Tibial artery (tissue), 4 donors: Measurements from ENCODE around the gene FBXL22.

Experiments
- DNase-seq, 2 donors: peaks; one replicate each; pipeline ENCODE4 v3.0.0-alpha.2; 2019
- H3K27ac ChIP-seq, 2 donors: fragments of 200-600 bp; sonication (generic) in 1 of 2; 1 replicate in 1 of 2; 2 replicates in 1 of 2; pipeline ENCODE4 v1.5.1; 2018 to 2019; ENCODE audit warnings: mild to moderate bottlenecking in 1 of 2
- H3K27me3 ChIP-seq, 2 donors: fragments of 200-600 bp; sonication (generic) in 1 of 2; one replicate each; pipeline versions ENCODE4 v1.5.1 to v1.6.0; 2016 to 2019
- H3K36me3 ChIP-seq, 3 donors: fragments of 200-600 bp; sonication (generic) in 2 of 3; one replicate each; pipeline ENCODE4 v1.5.1; 2016 to 2019; ENCODE audit warnings: mild to moderate bottlenecking in 2 of 3
- H3K4me1 ChIP-seq, 4 donors: fragments of 200-600 bp; sonication (generic) in 2 of 4; 1 replicate in 3 of 4; 2 replicates in 1 of 4; pipeline ENCODE4 v1.5.1; 2016 to 2019
- H3K4me3 ChIP-seq, 2 donors: fragments of 200-600 bp; sonication (generic) in 1 of 2; 1 replicate in 1 of 2; 2 replicates in 1 of 2; pipeline ENCODE4 v1.5.1; 2018 to 2019; ENCODE audit warnings: mild to moderate bottlenecking in 2 of 2
- H3K9me3 ChIP-seq, 3 donors: fragments of 200-600 bp; sonication (generic) in 1 of 3; one replicate each; pipeline ENCODE4 v1.5.1; 2016 to 2019
- CTCF ChIP-seq, 2 experiments: fragments of 200-600 bp in 1 of 2; fragments of 450-650 bp in 1 of 2; IDR thresholded peaks; one replicate each; pipeline ENCODE4 v1.5.1; 2017 to 2019; ENCODE audit warnings: antibody characterized with exemption in 2 of 2, mild to moderate bottlenecking in 1 of 2, moderate library complexity in 1 of 2
- intact Hi-C: fragments of 100-400 bp; cut with DNase I; formaldehyde crosslinking; loops from one replicate; pipeline ENCODE4 v1.15.0; 2023; ENCODE audit warnings: low total_unique reads

Gene FBXL22

DNA sequence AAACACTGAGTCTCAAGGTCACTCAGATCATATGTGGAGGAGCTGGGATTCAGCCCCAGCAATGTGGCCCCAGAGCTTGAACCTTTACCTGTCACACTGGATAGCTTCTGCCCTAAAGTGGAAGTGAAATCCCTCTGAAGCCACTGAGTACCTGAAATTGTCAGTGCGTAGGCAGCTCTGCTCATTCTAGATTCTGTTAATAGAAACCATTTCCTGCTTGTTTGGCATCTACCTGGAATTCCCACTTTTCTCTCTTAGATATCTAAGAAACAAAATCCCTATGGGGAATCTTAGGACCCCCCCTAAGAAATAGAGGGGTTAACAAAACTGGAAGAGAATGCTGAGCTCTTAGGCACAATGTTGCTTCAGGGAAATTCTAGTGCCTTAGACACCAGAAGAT lies 29.8 kb downstream of the FBXL22 start:
- H3K4me3 ChIP-seq: no peak overlapping the region
- intact Hi-C loops: no loop called here
- no peak for TF ChIP-seq CTCF (IDR thresholded peaks at IDR 0.05)
- peaks cover 0 to 4% (median 0%) of the 10 kb centered on the region in 4 donors for H3K4me1 ChIP-seq
- peaks cover 76 to 90% (median 87%) of the 10 kb centered on the region in 3 donors for H3K36me3 ChIP-seq
- H3K9me3 ChIP-seq: no peaks in the 10 kb centered on the region
- no peak overlapping the region for H3K27ac ChIP-seq
- no peaks in the 10 kb centered on the region for H3K27me3 ChIP-seq
- no peak for DNase-seq

GRCh38 chr15:63628123-63628822 lies 31.1 kb downstream of the FBXL22 start:
- DNase-seq: no peak
- peaks cover 71 to 98% (median 85%) of the 10 kb centered on the region in 3 donors for H3K36me3 ChIP-seq
- H3K9me3 ChIP-seq: no peaks in the 10 kb centered on the region
- H3K4me3 ChIP-seq: no peak overlapping the region
- TF ChIP-seq CTCF (IDR thresholded peaks at IDR 0.05): no peak
- intact Hi-C loops: no loop called here
- H3K27ac ChIP-seq: no peak overlapping the region
- H3K27me3 ChIP-seq: no peaks in the 10 kb centered on the region
- H3K4me1 ChIP-seq: peaks cover 0 to 11% (median 6%) of the 10 kb centered on the region in 4 donors

DNA sequence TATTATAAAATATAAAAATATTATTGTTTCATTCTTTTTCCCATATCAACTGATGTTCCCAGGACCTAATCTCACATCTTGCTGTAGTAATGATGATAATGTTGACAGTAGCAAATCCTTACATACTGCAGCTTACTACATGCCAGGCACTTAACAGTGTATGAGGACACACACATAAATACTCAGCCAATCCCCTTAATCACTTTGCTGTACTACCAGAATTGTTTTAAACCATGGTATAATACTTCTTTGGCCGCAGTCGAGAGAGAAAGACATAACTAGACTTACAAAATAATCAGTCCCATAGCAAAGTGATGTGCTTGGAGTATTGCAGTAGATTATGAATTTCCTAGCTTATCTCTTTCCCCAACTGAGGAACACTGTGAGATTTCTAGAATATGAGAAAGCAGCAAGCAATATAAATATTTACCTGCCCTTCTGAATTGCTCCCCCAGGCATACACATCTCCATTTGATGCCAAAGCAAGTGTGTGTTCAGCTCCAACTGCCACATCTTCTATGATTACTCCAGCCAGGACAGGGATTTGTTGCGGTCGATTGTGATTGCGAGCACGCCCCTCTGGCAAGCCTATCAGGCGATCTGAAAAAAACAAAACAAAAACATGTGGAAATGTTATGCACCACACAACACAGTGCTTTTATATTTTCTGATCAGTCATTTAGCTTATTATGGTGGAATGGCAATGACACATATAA lies 33.0 kb downstream of the FBXL22 start:
- Histone ChIP-seq H3K36me3 (peaks cover 53 to 99% (median 81%) of the 10 kb centered on the region in 3 donors), H3K4me3 (no peak overlapping the region), H3K9me3 (no peaks in the 10 kb centered on the region), H3K4me1 (peaks cover 0 to 12% (median 9%) of the 10 kb centered on the region in 4 donors), H3K27me3 (no peaks in the 10 kb centered on the region), H3K27ac (no peak overlapping the region)
- no peak for DNase-seq
- intact Hi-C loops: no loop called here
- TF ChIP-seq CTCF (IDR thresholded peaks at IDR 0.05): no peak

DNA sequence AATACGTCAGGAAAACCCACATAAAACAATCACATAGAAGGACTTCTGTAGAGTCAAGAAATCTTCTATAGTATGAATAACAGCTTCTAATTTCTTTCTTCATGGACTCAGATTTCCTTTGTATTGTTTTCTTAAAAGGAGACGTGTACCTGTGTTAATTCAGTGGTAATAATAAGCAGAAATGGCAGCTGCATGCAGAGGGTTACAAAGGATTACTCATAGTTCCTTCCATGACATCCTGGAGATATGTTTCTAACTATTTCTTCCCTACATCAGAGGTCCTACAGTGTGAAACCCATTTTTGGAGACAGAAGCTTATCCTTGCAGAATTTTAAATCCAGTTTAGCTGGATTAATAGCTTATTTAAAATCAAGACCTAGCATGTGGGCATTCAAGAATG lies 36.1 kb downstream of the FBXL22 start:
- TF ChIP-seq CTCF (IDR thresholded peaks at IDR 0.05): no peak
- Histone ChIP-seq H3K4me3 (no peak overlapping the region), H3K27ac (peak overlapping the region; percentile 5 to 27), H3K4me1 (peaks cover 0 to 12% (median 9%) of the 10 kb centered on the region in 4 donors), H3K9me3 (no peaks in the 10 kb centered on the region), H3K27me3 (no peaks in the 10 kb centered on the region), H3K36me3 (peaks cover 49 to 100% (median 81%) of the 10 kb centered on the region in 3 donors)
- no peak for DNase-seq
- intact Hi-C loops: no loop called here

DNA sequence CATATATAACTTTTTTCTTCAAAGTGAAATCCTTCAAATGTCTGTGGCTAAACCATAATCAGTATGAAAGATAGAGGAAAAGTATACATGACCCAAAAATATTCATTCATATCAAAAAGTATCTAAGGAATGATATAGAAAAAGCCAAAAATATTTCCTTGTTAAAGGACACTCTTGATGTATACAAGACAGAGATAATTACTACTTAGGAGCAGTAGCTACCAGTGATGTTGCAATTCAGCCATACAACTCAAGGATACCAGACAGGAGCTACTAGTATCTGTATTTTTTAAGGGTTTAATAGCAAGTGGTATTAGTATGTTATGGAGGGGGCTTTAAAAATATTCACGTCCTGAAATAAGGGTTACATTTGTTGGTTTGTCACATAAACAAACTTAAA lies 37.0 kb downstream of the FBXL22 start:
- intact Hi-C loops: no loop called here
- Histone ChIP-seq H3K36me3 (peaks cover 53 to 100% (median 82%) of the 10 kb centered on the region in 3 donors), H3K9me3 (no peaks in the 10 kb centered on the region), H3K27ac (peak overlapping the region; percentile 0 to 27), H3K4me1 (peaks cover 0 to 12% (median 9%) of the 10 kb centered on the region in 4 donors), H3K27me3 (no peaks in the 10 kb centered on the region), H3K4me3 (no peak overlapping the region)
- no peak for TF ChIP-seq CTCF (IDR thresholded peaks at IDR 0.05)
- no peak for DNase-seq
